H9 (cell line): ENCODE results near the gene PLIN3. TPM values are rescaled to one million over a fixed set of nuclear protein-coding genes. Genes with fewer than 3 reads are reported as not detected.

Source experiments
- DNase-seq: peaks from one replicate; pipeline ENCODE4 v3.0.0-alpha.2; 2017
- H2AFZ ChIP-seq: one replicate; pipeline ENCODE4 v1.6.1; 2013; ENCODE audit warnings: mild to moderate bottlenecking, low read length, control low read depth, moderate library complexity
- H2AK5ac ChIP-seq: 2 replicates; pipeline ENCODE4 v1.6.1; 2013; ENCODE audit warnings: low read length, control low read depth, mixed read lengths; ENCODE audit not compliant: insufficient read length
- H2BK120ac ChIP-seq: one replicate; pipeline ENCODE4 v1.6.1; 2013; ENCODE audit warnings: low read depth, mild to moderate bottlenecking, low read length, control low read depth, inconsistent platforms; ENCODE audit not compliant: poor library complexity, severe bottlenecking
- H2BK12ac ChIP-seq: 2 replicates; pipeline ENCODE4 v1.6.1; 2013; ENCODE audit warnings: low read length, control low read depth, mixed read lengths, low read depth; ENCODE audit not compliant: insufficient read length
- H2BK15ac ChIP-seq: 2 replicates; pipeline ENCODE4 v1.6.1; 2013; ENCODE audit warnings: low read depth, low read length, control low read depth
- H2BK20ac ChIP-seq: one replicate; pipeline ENCODE4 v1.6.1; 2013; ENCODE audit warnings: low read depth, mild to moderate bottlenecking, low read length, control low read depth, inconsistent platforms; ENCODE audit not compliant: poor library complexity, severe bottlenecking
- H2BK5ac ChIP-seq: 2 replicates; pipeline ENCODE4 v1.6.1; 2013; ENCODE audit warnings: low read length, control low read depth, mixed read lengths; ENCODE audit not compliant: insufficient read length
- H3K14ac ChIP-seq: 2 replicates; pipeline ENCODE4 v1.6.1; 2013; ENCODE audit warnings: low read length, control low read depth; ENCODE audit not compliant: insufficient read depth
- H3K18ac ChIP-seq: 2 replicates; pipeline ENCODE4 v1.6.1; 2013; ENCODE audit warnings: low read depth, mild to moderate bottlenecking, mixed read lengths, low read length, control low read depth; ENCODE audit not compliant: insufficient read length
- H3K23ac ChIP-seq: 2 replicates; pipeline ENCODE4 v1.6.1; 2013; ENCODE audit warnings: low read length, control low read depth, mixed read lengths, low read depth; ENCODE audit not compliant: insufficient read length
- H3K23me2 ChIP-seq: 2 replicates; pipeline ENCODE4 v1.6.1; 2013; ENCODE audit warnings: low read depth, mild to moderate bottlenecking, mixed read lengths, low read length, control low read depth; ENCODE audit not compliant: insufficient read length, poor library complexity, severe bottlenecking
- H3K27ac ChIP-seq: 2 replicates; pipeline ENCODE4 v1.5.1; 2013; ENCODE audit warnings: low read length, control low read depth, mixed read lengths, low read depth; ENCODE audit not compliant: insufficient read length
- H3K27me3 ChIP-seq: 2 replicates; pipeline ENCODE4 v1.6.1; 2013; ENCODE audit warnings: low read length, control low read depth, inconsistent platforms; ENCODE audit not compliant: insufficient read depth
- H3K4ac ChIP-seq: 2 replicates; pipeline ENCODE4 v1.6.1; 2013; ENCODE audit warnings: low read depth, mild to moderate bottlenecking, control low read depth, inconsistent platforms, low read length, moderate library complexity
- H3K4me1 ChIP-seq: 2 replicates; pipeline ENCODE4 v1.6.1; 2013; ENCODE audit warnings: low read length, control low read depth, inconsistent platforms; ENCODE audit not compliant: insufficient read depth
- H3K4me2 ChIP-seq: 2 replicates; pipeline ENCODE4 v1.6.1; 2013; ENCODE audit warnings: low read length, control low read depth, mixed read lengths; ENCODE audit not compliant: insufficient read length, insufficient read depth
- H3K56ac ChIP-seq: 2 replicates; pipeline ENCODE4 v1.6.1; 2013; ENCODE audit warnings: low read depth, mild to moderate bottlenecking, mixed read lengths, low read length, control low read depth; ENCODE audit not compliant: insufficient read length
- H3K79me1 ChIP-seq: 2 replicates; pipeline ENCODE4 v1.6.1; 2013; ENCODE audit warnings: low read depth, mild to moderate bottlenecking, moderate library complexity, low read length, control low read depth, inconsistent platforms; ENCODE audit not compliant: insufficient read depth, poor library complexity, severe bottlenecking
- H3K79me2 ChIP-seq: 2 replicates; pipeline ENCODE4 v1.6.1; 2013; ENCODE audit warnings: low read length, control low read depth, inconsistent platforms; ENCODE audit not compliant: insufficient read depth
- H3K9ac ChIP-seq: 2 replicates; pipeline ENCODE4 v1.6.1; 2013; ENCODE audit warnings: low read length, control low read depth, mixed read lengths; ENCODE audit not compliant: insufficient read length; ENCODE audit errors: extremely low read depth
- H3K9me3 ChIP-seq: one replicate; pipeline ENCODE4 v1.6.1; 2013; ENCODE audit warnings: low read depth, low read length, inconsistent platforms; ENCODE audit not compliant: control insufficient read depth
- H3T11ph ChIP-seq: one replicate; pipeline ENCODE4 v1.6.1; 2013; ENCODE audit warnings: mild to moderate bottlenecking, low read length, control low read depth, inconsistent platforms
- H4K20me1 ChIP-seq: one replicate; pipeline ENCODE4 v1.6.1; 2013; ENCODE audit not compliant: control insufficient read depth, insufficient read length, insufficient read depth
- H4K5ac ChIP-seq: 2 replicates; pipeline ENCODE4 v1.6.1; 2013; ENCODE audit warnings: low read depth, mild to moderate bottlenecking, mixed read lengths, low read length, control low read depth; ENCODE audit not compliant: insufficient read length
- H4K8ac ChIP-seq: replicated peaks from 2 replicates; pipeline ENCODE4 v1.6.1; 2013; ENCODE audit warnings: low read length, control low read depth, mixed read lengths, low read depth; ENCODE audit not compliant: insufficient read length
- H4K91ac ChIP-seq: 2 replicates; pipeline ENCODE4 v1.6.1; 2013; ENCODE audit warnings: low read depth, mild to moderate bottlenecking, moderate library complexity, mixed read lengths, low read length, control low read depth; ENCODE audit not compliant: insufficient read length
- H3K27ac Mint-ChIP-seq, 3 experiments: 2 replicates in 2 of 3; 3 replicates in 1 of 3; pipeline ENCODE4 v1.8.0; 2020 to 2021; ENCODE audit warnings: mixed read lengths in 3 of 3, mild to moderate bottlenecking in 1 of 3, moderate library complexity in 1 of 3
- H3K27me3 Mint-ChIP-seq: 2 replicates; pipeline ENCODE4 v1.8.0; 2021; ENCODE audit warnings: low read depth, mild to moderate bottlenecking, moderate library complexity, mixed read lengths
- H3K36me3 Mint-ChIP-seq, 3 experiments: 2 replicates in 2 of 3; 3 replicates in 1 of 3; pipeline ENCODE4 v1.8.0; 2020 to 2021; ENCODE audit warnings: low read depth in 3 of 3, mixed read lengths in 3 of 3; ENCODE audit not compliant: insufficient read depth in 1 of 3
- H3K4me1 Mint-ChIP-seq, 2 experiments: 2 replicates each; pipeline ENCODE4 v1.8.0; 2020; ENCODE audit warnings: mixed read lengths in 2 of 2
- H3K4me3 Mint-ChIP-seq, 2 experiments: 2 replicates in 1 of 2; 3 replicates in 1 of 2; pipeline ENCODE4 v1.8.0; 2020 to 2021; ENCODE audit warnings: mild to moderate bottlenecking in 2 of 2, mixed read lengths in 2 of 2, moderate library complexity in 1 of 2
- H3K9me3 Mint-ChIP-seq, 2 experiments: 2 replicates in 1 of 2; 3 replicates in 1 of 2; pipeline ENCODE4 v1.8.0; 2020; ENCODE audit warnings: mild to moderate bottlenecking in 2 of 2, mixed read lengths in 2 of 2, moderate library complexity in 1 of 2
- WGBS: extraction: QIAGEN DNeasy Blood & Tissue Kit; methylation state at CpG from one replicate; pipeline ENCODE4 v1.1.7; 2013; ENCODE audit warnings: missing lambda C conversion rate, low lambda C conversion rate, mixed read lengths; ENCODE audit not compliant: insufficient read length; ENCODE audit errors: extremely low coverage; 5-methylcytosine and 5-hydroxymethylcytosine counted together
- total RNA-seq: library from RNA; stranded (reverse); gene quantifications from 2 replicates; pipeline ENCODE4 v1.2.1, GENCODE V29; 2021
- TF ChIP-seq, protein P1 (sequence below): fragments of 200-600 bp; sonication (generic); conservative IDR thresholded peaks from 3 replicates; pipeline ENCODE4 v1.8.0; 2021; ENCODE audit warnings: antibody characterized with exemption, mild to moderate bottlenecking

Gene PLIN3
- total RNA-seq, 1 experiment from 2014 or later = 61.8 TPM

- Mint-ChIP-seq H3K9me3 (peaks cover 0 to 6% of the 10 kb centered on the region in 2 experiments; a peak in 2 of 5 replicates), H3K4me3 (no peak overlapping the region), H3K4me1 (peaks cover 13 to 20% of the 10 kb centered on the region in 2 experiments), H3K27ac (peak overlapping the region in 1 of 3 experiments; percentile 93; a peak in 2 of 7 replicates), H3K27me3 (no peaks in the 10 kb centered on the region; the same call in 1 of the 2 replicates), H3K36me3 (no peaks in the 10 kb centered on the region; a peak in 1 of 7 replicates)
- peak overlapping the region; percentile 90 for H3K18ac ChIP-seq
- H3T11ph ChIP-seq = no peak overlapping the region
- peak overlapping the region; percentile 10; the same call in 1 of the 2 replicates for H2BK15ac ChIP-seq
- no peak overlapping the region for H4K8ac ChIP-seq
- H4K91ac ChIP-seq = peak overlapping the region; percentile 99
- TF ChIP-seq, protein P1, sequence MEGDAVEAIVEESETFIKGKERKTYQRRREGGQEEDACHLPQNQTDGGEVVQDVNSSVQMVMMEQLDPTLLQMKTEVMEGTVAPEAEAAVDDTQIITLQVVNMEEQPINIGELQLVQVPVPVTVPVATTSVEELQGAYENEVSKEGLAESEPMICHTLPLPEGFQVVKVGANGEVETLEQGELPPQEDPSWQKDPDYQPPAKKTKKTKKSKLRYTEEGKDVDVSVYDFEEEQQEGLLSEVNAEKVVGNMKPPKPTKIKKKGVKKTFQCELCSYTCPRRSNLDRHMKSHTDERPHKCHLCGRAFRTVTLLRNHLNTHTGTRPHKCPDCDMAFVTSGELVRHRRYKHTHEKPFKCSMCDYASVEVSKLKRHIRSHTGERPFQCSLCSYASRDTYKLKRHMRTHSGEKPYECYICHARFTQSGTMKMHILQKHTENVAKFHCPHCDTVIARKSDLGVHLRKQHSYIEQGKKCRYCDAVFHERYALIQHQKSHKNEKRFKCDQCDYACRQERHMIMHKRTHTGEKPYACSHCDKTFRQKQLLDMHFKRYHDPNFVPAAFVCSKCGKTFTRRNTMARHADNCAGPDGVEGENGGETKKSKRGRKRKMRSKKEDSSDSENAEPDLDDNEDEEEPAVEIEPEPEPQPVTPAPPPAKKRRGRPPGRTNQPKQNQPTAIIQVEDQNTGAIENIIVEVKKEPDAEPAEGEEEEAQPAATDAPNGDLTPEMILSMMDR = no peak
- no peak overlapping the region for H3K27ac ChIP-seq
- H2BK12ac ChIP-seq = peak overlapping the region; percentile 45
- no peaks in the 10 kb centered on the region for H4K20me1 ChIP-seq
- H3K27me3 ChIP-seq = no peaks in the 10 kb centered on the region
- peak; percentile 36 for DNase-seq
- peak overlapping the region; percentile 10 for H3K9ac ChIP-seq
- H2AK5ac ChIP-seq = no peak overlapping the region
- H3K4me2 ChIP-seq = no peak overlapping the region
- no peak overlapping the region for H2BK120ac ChIP-seq
- H3K4ac ChIP-seq = peak overlapping the region; percentile 82; the same call in 1 of the 2 replicates
- H2BK5ac ChIP-seq = no peak overlapping the region
- no peaks in the 10 kb centered on the region for H3K79me2 ChIP-seq
- H2AFZ ChIP-seq = no peak overlapping the region
- peak overlapping the region; percentile 78 for H3K14ac ChIP-seq
- H3K4me1 ChIP-seq = no peaks in the 10 kb centered on the region
- no peak overlapping the region for H4K5ac ChIP-seq
- H3K56ac ChIP-seq = no peak overlapping the region
- no CpG with 5 or more reads among the region's 30 CpGs for WGBS
- H2BK20ac ChIP-seq = no peak overlapping the region
- no peaks in the 10 kb centered on the region for H3K23me2 ChIP-seq
- no peaks in the 10 kb centered on the region for H3K79me1 ChIP-seq
- H3K9me3 ChIP-seq = no peaks in the 10 kb centered on the region
- no peak overlapping the region for H3K23ac ChIP-seq
Observed at GRCh38 chr19:4877753-4878490, 10.5 kb upstream of the PLIN3 start.
